ENCODE measurements around the gene CITED1. TPM values are rescaled to one million over a fixed set of nuclear protein-coding genes. Genes with fewer than 3 reads are reported as not detected.

The CITED1 gene
- total RNA-seq, 1 experiment from 2014 or later, result 1.1 TPM

GRCh38 chrX:72296991-72297390 is 8.7 kb downstream of the CITED1 start:
- TF ChIP-seq CTCF (conservative IDR thresholded peaks at IDR 0.05), result no peak
- Histone ChIP-seq H3K9ac (ENCODE audit: extremely low read depth, insufficient read length, low read length) (no peak overlapping the region), H3K27ac (ENCODE audit: insufficient read length, low read depth, low read length) (no peak overlapping the region), H2BK5ac (ENCODE audit: insufficient read length, low read length) (no peak overlapping the region), H3K23me2 (ENCODE audit: insufficient read length, low read depth, low read length, poor library complexity, severe bottlenecking) (no peaks in the 10 kb centered on the region), H2BK20ac (ENCODE audit: low read depth, low read length, poor library complexity, severe bottlenecking) (no peak overlapping the region), H3K79me2 (ENCODE audit: insufficient read depth, low read length) (no peaks in the 10 kb centered on the region), H4K20me1 (ENCODE audit: control insufficient read depth, insufficient read depth, insufficient read length) (no peaks in the 10 kb centered on the region), H2AK5ac (ENCODE audit: insufficient read length, low read length) (no peak overlapping the region), H4K5ac (ENCODE audit: insufficient read length, low read depth, low read length) (no peak overlapping the region), H3K18ac (ENCODE audit: insufficient read length, low read depth, low read length) (no peak overlapping the region), H2AFZ (ENCODE audit: low read length) (no peak overlapping the region), H3K23ac (ENCODE audit: insufficient read length, low read depth, low read length) (no peak overlapping the region), H3K56ac (ENCODE audit: insufficient read length, low read depth, low read length) (no peak overlapping the region), H3K79me1 (ENCODE audit: insufficient read depth, low read depth, low read length, poor library complexity, severe bottlenecking) (no peaks in the 10 kb centered on the region), H4K91ac (ENCODE audit: insufficient read length, low read depth, low read length) (no peak overlapping the region), H3K9me3 (ENCODE audit: control insufficient read depth, low read depth, low read length) (peaks cover 13% of the 10 kb centered on the region), H4K8ac (replicated peaks; ENCODE audit: insufficient read length, low read depth, low read length) (no peak overlapping the region), H3K4me1 (ENCODE audit: insufficient read depth, low read length) (no peaks in the 10 kb centered on the region), H2BK12ac (ENCODE audit: insufficient read length, low read depth, low read length) (no peak overlapping the region), H3K4ac (ENCODE audit: low read depth, low read length) (no peak overlapping the region), H3T11ph (ENCODE audit: low read length) (no peak overlapping the region), H3K27me3 (ENCODE audit: insufficient read depth, low read length) (no peaks in the 10 kb centered on the region), H2BK120ac (ENCODE audit: low read depth, low read length, poor library complexity, severe bottlenecking) (no peak overlapping the region), H3K4me2 (ENCODE audit: insufficient read depth, insufficient read length, low read length) (no peak overlapping the region), H3K14ac (ENCODE audit: insufficient read depth, low read length) (no peak overlapping the region), H2BK15ac (ENCODE audit: low read depth, low read length) (no peak overlapping the region)
- Mint-ChIP-seq H3K27me3 (ENCODE audit: low read depth) (peaks cover 43% of the 10 kb centered on the region), H3K4me3 (no peak overlapping the region), H3K4me1 (no peaks in the 10 kb centered on the region), H3K9me3 (peaks cover 65 to 79% of the 10 kb centered on the region in 2 experiments), H3K36me3 (ENCODE audit: insufficient read depth in 1 of 3, low read depth in 3 of 3) (peaks cover 0 to 2% (median 0%) of the 10 kb centered on the region in 3 experiments; a peak in 4 of 7 replicates), H3K27ac (no peak overlapping the region)
- no CpG with 5 or more reads among the region's 1 CpG for whole genome bisulfite sequencing (ENCODE audit: extremely low coverage, insufficient read length, low lambda C conversion rate)
- no peak for DNase-seq
